ENCODE results near the gene CDHR4. TPM values are rescaled to one million over a fixed set of nuclear protein-coding genes. Genes with fewer than 3 reads are reported as not detected.

The CDHR4 gene
- total RNA-seq, 1 experiment from 2014 or later: not detected

DNA sequence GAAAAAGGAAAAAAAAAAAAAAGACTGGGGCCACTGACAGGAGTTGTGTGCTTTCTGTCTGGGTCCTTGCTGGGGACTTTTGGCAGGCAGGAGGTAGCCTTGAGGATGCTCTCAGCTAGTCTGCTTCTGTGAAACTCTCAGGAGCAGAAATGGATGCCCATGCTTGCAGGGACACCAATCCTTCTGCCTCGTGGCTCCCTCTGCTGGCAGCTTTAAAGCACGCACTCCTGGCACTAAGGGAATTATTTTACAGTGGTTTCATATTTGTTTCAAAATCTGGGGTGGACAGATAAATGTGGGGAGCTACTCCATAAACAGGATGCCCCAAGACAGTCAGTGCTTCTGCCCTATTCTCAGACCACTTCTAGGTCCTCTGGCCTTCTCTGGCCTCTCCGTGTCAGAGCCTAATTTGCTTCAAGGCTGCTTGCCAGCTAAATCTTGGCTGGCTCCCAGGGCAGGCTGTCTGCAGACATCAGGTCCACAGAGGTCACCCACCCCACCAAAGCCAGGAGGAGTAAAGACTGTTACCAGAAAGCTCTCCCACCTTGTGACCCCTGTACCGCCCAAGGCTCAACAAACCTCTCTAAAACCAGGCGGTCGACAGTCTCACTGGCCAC lies 39.6 kb upstream of the CDHR4 start:
- Histone ChIP-seq H2BK12ac (ENCODE audit: insufficient read length, low read depth, low read length) (no peak overlapping the region), H3K79me2 (ENCODE audit: insufficient read depth, low read length) (no peaks in the 10 kb centered on the region), H3K27me3 (ENCODE audit: insufficient read depth, low read length) (no peaks in the 10 kb centered on the region), H3K79me1 (ENCODE audit: insufficient read depth, low read depth, low read length, poor library complexity, severe bottlenecking) (no peaks in the 10 kb centered on the region), H2BK20ac (ENCODE audit: low read depth, low read length, poor library complexity, severe bottlenecking) (no peak overlapping the region), H3K56ac (ENCODE audit: insufficient read length, low read depth, low read length) (no peak overlapping the region), H2AK5ac (ENCODE audit: insufficient read length, low read length) (no peak overlapping the region), H2BK120ac (ENCODE audit: low read depth, low read length, poor library complexity, severe bottlenecking) (no peak overlapping the region), H3K14ac (ENCODE audit: insufficient read depth, low read length) (no peak overlapping the region), H3K27ac (ENCODE audit: insufficient read length, low read depth, low read length) (no peak overlapping the region), H3K9me3 (ENCODE audit: control insufficient read depth, low read depth, low read length) (no peaks in the 10 kb centered on the region), H3K9ac (ENCODE audit: extremely low read depth, insufficient read length, low read length) (no peak overlapping the region), H3K4ac (ENCODE audit: low read depth, low read length) (no peak overlapping the region), H3K23ac (ENCODE audit: insufficient read length, low read depth, low read length) (no peak overlapping the region), H3K4me1 (ENCODE audit: insufficient read depth, low read length) (no peaks in the 10 kb centered on the region), H3K4me2 (ENCODE audit: insufficient read depth, insufficient read length, low read length) (no peak overlapping the region), H4K20me1 (ENCODE audit: control insufficient read depth, insufficient read depth, insufficient read length) (no peaks in the 10 kb centered on the region), H4K5ac (ENCODE audit: insufficient read length, low read depth, low read length) (no peak overlapping the region), H3K18ac (ENCODE audit: insufficient read length, low read depth, low read length) (no peak overlapping the region), H3T11ph (ENCODE audit: low read length) (no peak overlapping the region), H2AFZ (ENCODE audit: low read length) (no peak overlapping the region), H4K91ac (ENCODE audit: insufficient read length, low read depth, low read length) (no peak overlapping the region), H3K23me2 (ENCODE audit: insufficient read length, low read depth, low read length, poor library complexity, severe bottlenecking) (no peaks in the 10 kb centered on the region), H2BK5ac (ENCODE audit: insufficient read length, low read length) (no peak overlapping the region), H2BK15ac (ENCODE audit: low read depth, low read length) (no peak overlapping the region), H4K8ac (replicated peaks; ENCODE audit: insufficient read length, low read depth, low read length) (no peak overlapping the region)
- Mint-ChIP-seq H3K9me3 (no peaks in the 10 kb centered on the region), H3K4me3 (no peak overlapping the region), H3K36me3 (ENCODE audit: insufficient read depth in 1 of 3, low read depth in 3 of 3) (peaks cover 31 to 69% (median 68%) of the 10 kb centered on the region in 3 experiments; a peak in 6 of 7 replicates), H3K4me1 (peaks cover 13 to 17% of the 10 kb centered on the region in 2 experiments), H3K27ac (peak overlapping the region in 2 of 3 experiments; percentile 32 to 84; a peak in 1 of 7 replicates), H3K27me3 (ENCODE audit: low read depth) (no peaks in the 10 kb centered on the region)
- no CpG with 5 or more reads among the region's 6 CpGs for WGBS (ENCODE audit: extremely low coverage, insufficient read length, low lambda C conversion rate)
- TF ChIP-seq, protein P1, sequence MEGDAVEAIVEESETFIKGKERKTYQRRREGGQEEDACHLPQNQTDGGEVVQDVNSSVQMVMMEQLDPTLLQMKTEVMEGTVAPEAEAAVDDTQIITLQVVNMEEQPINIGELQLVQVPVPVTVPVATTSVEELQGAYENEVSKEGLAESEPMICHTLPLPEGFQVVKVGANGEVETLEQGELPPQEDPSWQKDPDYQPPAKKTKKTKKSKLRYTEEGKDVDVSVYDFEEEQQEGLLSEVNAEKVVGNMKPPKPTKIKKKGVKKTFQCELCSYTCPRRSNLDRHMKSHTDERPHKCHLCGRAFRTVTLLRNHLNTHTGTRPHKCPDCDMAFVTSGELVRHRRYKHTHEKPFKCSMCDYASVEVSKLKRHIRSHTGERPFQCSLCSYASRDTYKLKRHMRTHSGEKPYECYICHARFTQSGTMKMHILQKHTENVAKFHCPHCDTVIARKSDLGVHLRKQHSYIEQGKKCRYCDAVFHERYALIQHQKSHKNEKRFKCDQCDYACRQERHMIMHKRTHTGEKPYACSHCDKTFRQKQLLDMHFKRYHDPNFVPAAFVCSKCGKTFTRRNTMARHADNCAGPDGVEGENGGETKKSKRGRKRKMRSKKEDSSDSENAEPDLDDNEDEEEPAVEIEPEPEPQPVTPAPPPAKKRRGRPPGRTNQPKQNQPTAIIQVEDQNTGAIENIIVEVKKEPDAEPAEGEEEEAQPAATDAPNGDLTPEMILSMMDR (conservative IDR thresholded peaks at IDR 0.05): peak; percentile 92
- DNase-seq: peak; percentile 56

All from H9 (cell line).